ENCODE results near the gene FAM53B.

Gene FAM53B

GRCh38 chr10:124676416-124677062, 67.6 kb downstream of the FAM53B start:
- DNase-seq: no peak

GRCh38 chr10:124675824-124676223, 68.4 kb downstream of the FAM53B start:
- no peak for DNase-seq

DNA sequence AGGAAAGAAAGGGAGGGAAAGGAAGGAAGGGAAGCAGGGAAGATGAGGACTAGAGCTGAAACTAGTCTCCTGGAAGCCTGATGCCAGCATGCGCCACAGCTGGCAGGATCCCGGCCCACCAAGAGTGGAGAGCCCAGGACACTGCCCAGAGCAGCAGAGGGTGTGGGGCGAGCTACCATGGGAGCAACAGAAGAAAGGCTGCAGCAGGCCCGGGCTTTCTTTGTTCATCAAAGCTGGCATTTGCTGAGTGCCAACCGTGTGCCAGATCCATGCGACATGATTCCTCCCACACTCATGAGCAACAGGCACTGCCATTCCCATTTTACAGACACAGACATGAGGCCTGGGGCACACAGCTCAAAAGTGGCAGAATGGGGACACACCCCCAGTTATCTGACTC, 68.9 kb downstream of the FAM53B start:
- DNase-seq: no peak

DNA sequence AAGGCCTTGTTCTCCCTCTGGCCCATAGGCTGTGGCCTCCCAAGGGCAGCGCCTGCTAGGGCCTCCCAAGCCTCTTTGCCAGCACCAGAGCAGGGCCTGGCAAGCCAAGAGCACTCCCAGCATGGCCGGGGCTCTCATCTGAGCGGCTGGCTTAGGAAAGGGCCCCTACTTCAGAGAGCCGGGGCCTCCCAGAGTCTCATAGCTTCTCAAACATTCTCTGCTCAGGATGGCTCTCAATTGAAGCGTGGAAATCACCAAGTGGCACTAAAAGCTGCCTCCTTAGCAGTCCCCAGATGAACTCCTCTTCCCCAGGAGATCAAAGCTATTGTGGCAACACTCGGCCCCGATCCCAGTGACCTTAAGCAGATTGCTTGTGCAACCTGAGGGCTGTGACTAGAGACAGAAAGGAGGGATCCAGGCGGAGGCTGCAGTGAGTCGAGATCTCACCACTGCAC, 69.4 kb downstream of the FAM53B start:
- DNase-seq: no peak

GRCh38 chr10:124672181-124672638, 72.0 kb downstream of the FAM53B start:
- DNase-seq: no peak

- DNase-seq: peak; percentile 24
Observed at GRCh38 chr10:124671486-124672075, 72.6 kb downstream of the FAM53B start.

- DNase-seq: no peak
Observed at GRCh38 chr10:124670849-124671248, 73.3 kb downstream of the FAM53B start.

DNA sequence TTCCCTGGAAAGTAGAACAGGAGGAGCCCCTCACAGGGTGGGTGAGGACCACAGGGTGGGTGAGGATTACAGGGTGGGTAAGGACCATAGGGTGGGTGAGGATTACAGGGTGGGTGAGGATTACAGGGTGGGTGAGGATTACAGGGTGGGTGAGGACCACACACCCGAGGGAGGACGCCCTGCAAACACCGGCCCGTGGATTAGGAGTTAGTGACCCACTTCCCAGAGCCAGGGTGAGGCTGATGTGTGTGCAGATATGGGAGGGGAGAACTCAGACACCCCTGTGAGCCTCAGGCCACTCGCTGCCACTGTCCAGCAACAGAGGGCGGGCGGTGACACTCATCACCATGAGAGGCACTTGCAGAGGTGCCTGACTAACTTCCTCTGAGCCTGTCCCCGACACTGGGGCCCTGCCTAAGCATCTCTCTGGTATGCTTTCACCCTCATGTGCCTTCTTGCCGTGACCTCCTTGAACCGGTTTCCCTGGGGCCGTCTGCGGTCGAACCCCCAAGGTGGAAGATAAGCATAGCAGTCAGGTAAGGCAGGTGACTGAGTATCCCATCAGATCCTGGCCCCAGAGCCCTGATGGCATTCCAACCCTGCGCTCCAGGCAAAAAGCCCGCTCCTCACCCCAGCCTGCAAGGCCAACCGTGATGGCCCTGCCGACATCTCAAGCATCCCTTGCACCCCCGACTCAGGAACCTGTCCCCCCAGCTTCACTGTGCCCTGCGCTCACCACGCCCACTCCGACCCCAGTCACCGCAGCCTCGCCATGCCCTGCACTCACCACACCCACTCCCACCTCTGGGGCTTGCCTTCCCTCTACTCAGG, 74.1 kb downstream of the FAM53B start:
- DNase-seq: no peak

GRCh38 chr10:124669141-124669823, 74.9 kb downstream of the FAM53B start:
- DNase-seq: no peak

DNA sequence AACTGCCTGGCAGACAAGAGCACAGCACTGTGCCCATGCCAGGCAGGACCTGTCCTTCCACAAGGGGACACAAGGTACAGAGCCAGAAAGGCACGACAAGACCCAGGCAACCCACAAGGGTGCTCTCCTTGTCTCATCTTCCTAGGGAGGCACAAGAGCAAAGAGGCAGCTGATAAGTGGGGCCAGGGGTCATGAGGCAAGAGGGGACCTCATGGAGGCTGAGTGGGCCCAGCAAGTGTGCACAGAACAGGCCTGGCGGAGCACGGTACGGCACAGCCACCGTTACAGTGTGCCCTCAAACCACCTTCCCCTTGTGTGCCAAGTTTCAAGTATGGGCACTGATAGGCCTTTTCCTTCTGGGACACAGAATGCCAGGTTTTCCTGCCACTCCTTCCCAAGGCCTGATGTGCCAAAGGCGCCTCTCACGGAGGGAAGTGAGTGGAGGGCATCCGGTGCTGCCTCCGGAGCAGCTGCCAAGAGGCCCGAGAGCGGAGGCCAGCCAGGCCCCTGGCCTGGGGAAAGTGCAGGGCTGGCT, 75.6 kb downstream of the FAM53B start:
- no peak for DNase-seq

- no peak for DNase-seq
Observed at GRCh38 chr10:124667425-124668345, 76.5 kb downstream of the FAM53B start.

DNA sequence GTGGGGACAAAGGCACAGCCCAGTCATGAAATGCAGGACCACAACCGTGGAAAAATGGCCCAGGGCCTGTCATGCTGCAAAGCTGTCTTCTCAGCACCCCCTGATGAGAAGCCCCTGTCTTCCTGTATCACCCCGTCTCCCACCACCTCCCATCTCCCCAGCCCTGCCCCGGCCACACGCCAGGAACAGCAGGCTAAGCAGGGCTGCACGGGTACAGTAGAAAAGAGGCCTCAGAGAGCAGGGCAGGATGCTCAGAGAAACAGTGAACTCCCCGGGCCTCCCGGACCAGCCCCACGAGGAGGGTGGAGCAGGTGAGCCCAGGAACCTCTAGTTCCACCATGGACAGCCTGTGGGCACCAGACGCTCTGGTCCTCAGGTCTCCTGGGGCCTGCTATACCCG, 77.7 kb downstream of the FAM53B start:
- no peak for DNase-seq

- DNase-seq: no peak
Observed at GRCh38 chr10:124665980-124666379, 78.2 kb downstream of the FAM53B start.

DNA sequence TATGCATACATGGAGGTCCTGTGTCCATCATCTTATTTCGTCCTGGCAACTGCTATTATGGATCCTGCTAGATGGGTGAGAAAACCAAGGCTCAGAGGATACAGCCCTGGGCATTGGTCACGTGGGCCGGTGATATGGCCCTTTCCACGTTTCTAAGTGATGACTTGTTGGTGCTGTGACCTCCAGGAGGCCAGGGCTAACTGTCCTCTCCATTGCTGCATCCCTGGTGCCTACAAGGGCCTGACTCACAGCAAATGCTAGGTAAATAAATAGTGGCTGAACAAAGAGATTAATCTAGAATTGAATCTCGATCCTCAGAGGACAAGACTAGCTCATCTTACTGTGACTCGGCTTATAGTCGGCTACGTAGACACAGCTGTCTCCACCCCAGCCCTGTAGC, 78.6 kb downstream of the FAM53B start:
- no peak for DNase-seq

- DNase-seq: no peak
Observed at GRCh38 chr10:124665091-124665490, 79.1 kb downstream of the FAM53B start.

DNA sequence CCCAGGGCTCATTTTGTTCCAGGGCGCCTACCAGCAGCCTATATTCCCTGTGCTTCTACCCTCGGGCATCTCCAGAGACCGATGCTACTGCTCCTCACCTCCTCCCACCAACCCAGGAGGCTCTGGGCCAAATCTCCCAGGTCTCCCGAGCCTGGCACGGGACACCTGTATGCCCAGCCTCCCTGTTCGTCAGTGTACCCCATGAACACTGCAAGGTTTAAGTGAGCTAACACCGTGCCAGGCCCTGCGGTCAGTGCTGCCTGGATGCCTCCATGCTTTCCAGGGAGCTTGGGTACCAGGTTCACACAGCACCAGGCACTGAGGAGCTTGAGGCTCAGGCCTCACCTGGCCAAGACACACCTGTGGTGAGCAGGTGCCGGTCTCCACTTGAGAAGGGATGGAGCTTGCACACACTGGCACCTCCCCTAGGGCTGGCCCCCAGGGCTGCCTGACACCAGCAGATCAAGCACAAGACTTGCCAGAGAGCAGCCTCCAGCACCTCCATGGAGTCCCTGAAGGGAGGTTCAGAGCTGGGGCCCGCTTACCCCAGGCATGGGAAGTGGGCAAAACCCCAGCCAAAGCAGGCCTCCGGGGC, 80.3 kb downstream of the FAM53B start:
- DNase-seq: no peak

DNA sequence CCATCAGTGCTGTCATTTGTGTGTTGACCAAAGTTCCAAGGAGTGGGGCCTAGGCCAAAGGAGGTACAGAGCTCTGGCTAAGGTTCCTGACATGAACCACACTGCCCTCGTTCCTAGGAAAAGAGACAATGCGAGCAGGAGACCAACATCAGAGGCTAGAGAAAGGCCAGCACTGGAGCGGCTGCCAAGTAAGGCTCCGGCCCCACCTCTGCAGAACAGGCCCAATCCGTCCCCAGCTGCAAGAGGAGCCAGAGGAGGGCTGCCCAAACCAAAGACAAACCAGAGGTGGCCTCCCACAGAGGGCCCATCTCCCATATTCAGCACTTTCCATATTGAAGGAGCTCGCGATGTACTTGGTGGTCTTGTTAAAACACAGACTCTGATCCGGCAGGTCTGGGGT, 81.0 kb downstream of the FAM53B start:
- no peak for DNase-seq

- no peak for DNase-seq
Observed at GRCh38 chr10:124661660-124662180, 82.5 kb downstream of the FAM53B start.

DNA sequence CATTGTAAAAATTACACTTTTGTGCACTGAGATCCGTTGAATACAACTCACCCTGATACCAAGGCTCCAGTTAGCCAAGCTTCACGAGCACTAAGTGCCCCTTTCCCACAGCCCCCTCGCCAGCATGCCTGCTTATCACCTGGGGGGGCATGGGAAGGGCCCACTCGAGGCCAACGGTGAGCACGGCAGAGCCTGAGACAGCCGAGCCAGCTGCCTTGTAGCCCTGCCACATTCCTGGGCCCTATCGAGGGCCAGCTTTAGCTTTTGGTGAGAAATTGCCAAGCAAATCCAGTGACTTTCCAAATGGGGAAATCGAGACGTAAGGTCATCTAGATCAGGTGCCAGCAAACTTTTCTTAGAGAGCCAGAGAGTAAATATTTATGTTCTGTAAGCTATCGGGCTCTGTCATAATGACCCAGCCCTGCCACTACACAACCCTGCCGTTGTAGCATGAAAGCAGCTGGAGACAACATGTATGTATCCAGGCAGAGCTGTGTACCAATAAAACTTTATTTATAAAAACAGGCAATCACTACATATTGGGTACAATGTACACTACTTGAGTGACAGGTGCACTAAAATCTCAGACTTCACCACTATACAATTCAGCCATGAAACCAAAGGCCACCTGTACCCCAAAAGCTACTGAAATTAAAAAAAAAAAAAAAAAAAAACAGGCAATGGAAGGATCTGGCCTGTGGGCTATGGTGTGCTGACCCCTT, 83.6 kb downstream of the FAM53B start:
- no peak for DNase-seq

DNA sequence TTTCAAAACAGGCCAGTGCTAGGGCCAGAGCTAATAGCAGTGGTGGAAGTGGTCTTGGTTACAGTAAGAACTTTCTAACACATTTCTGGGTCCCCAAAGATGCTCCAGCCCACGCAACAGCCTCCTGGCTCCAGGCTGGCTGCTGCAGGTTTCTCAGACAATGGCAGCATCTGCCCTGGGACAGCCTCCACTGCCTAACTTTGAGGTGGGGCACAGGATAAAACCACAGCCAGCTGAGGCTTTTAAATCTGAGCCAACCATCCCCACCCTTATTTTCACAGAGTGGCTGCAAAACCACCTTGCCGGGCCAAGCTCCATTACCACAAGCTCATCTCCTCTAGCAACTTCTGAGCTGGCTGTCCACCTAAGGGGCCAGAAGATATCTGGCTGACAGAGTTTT, 84.8 kb downstream of the FAM53B start:
- DNase-seq: peak; percentile 39
